Panc1 (cell line): ENCODE results near the gene TAOK3. TPM values are rescaled to one million over a fixed set of nuclear protein-coding genes. Genes with fewer than 3 reads are reported as not detected.

Source experiments
- ATAC-seq: fragments of 200-7000 bp; cut with Tn5 transposase; 2 replicates; pipeline ENCODE4 v1.9.1; 2020; ENCODE audit warnings: mild to moderate bottlenecking, moderate library complexity
- BruUV-seq: library from RNA; stranded (reverse); fragments of 400-500 nt; replicated peaks from 2 replicates; lab custom pipeline; 2021; lab: Mats Ljungman, UMichigan
- CTCF ChIA-PET: fragments of 300-600 bp; sonication (Branson Sonifier 250); formaldehyde crosslinking; loops from one replicate; lab custom pipeline; 2022; ENCODE audit warnings: antibody characterized with exemption; lab: Charles Lee
- POLR2A ChIA-PET: fragments of 300-600 bp; sonication (Branson Sonifier 250); formaldehyde crosslinking; loops from one replicate; lab custom pipeline; 2022; ENCODE audit warnings: antibody characterized with exemption; lab: Charles Lee
- DNase-seq: peaks from one replicate; pipeline ENCODE4 v3.0.0-alpha.2; 2010; ENCODE audit warnings: low read depth, low spot score
- H3K27ac ChIP-seq: 2 replicates; pipeline ENCODE4 v1.5.1; 2011; ENCODE audit warnings: mild to moderate bottlenecking, low read length, inconsistent platforms
- H3K27me3 ChIP-seq: fragments of 200-500 bp; sonication (Bioruptor generic); 2 replicates; pipeline ENCODE4 v1.6.0; 2014; ENCODE audit warnings: low read length, inconsistent platforms; ENCODE audit not compliant: control insufficient read depth, insufficient read depth
- H3K36me3 ChIP-seq: fragments of 200-500 bp; sonication (Bioruptor generic); 2 replicates; pipeline ENCODE4 v1.5.1; 2014; ENCODE audit warnings: inconsistent platforms, mild to moderate bottlenecking, low read length, moderate library complexity; ENCODE audit not compliant: control insufficient read depth, insufficient read depth
- H3K4me1 ChIP-seq: 2 replicates; pipeline ENCODE4 v1.5.1; 2011; ENCODE audit warnings: inconsistent platforms, mild to moderate bottlenecking, low read length, moderate library complexity; ENCODE audit not compliant: control insufficient read depth, insufficient read depth
- H3K4me3 ChIP-seq, 2 experiments: 2 replicates each; pipeline ENCODE4 v1.5.1; 2011 to 2012; ENCODE audit warnings: low read depth in 2 of 2, low read length in 2 of 2, mild to moderate bottlenecking in 2 of 2, inconsistent platforms in 1 of 2, moderate library complexity in 1 of 2
- H3K9me3 ChIP-seq: fragments of 200-500 bp; sonication (Bioruptor generic); 2 replicates; pipeline ENCODE4 v1.5.1; 2014; ENCODE audit warnings: low read depth, mild to moderate bottlenecking, inconsistent platforms, low read length, moderate library complexity; ENCODE audit not compliant: control insufficient read depth, insufficient read depth
- CTCF ChIP-seq: fragments of 450-650 bp; IDR thresholded peaks from 2 replicates; pipeline ENCODE4 v1.5.1; 2017; ENCODE audit warnings: mild to moderate bottlenecking
- POLR2AphosphoS5 ChIP-seq: IDR thresholded peaks from 2 replicates; pipeline ENCODE4 v1.6.1; 2012; ENCODE audit warnings: mild to moderate bottlenecking, low read depth, low read length, moderate library complexity
- REST ChIP-seq, 2 experiments: IDR thresholded peaks; 2 replicates each; pipeline ENCODE4 v1.6.1; 2011 to 2012; ENCODE audit warnings: low read depth in 2 of 2, control low read depth in 1 of 2, low read length in 1 of 2, mild to moderate bottlenecking in 1 of 2, moderate library complexity in 1 of 2; ENCODE audit not compliant: insufficient read depth in 1 of 2
- SIN3A ChIP-seq: IDR thresholded peaks from 2 replicates; pipeline ENCODE4 v1.6.1; 2012; ENCODE audit warnings: low read depth, mild to moderate bottlenecking, low read length, moderate library complexity, borderline replicate concordance; ENCODE audit not compliant: insufficient read depth
- TCF7L2 ChIP-seq: IDR thresholded peaks from 2 replicates; pipeline ENCODE4 v1.6.1; 2011; ENCODE audit warnings: mild to moderate bottlenecking, low read depth, low read length, inconsistent platforms
- in situ Hi-C: cut with HindIII; loops from 2 replicates; pipeline ENCODE4 v1.10.0; 2016; ENCODE audit warnings: low sequenced_read_pairs, low pct_unique_long_range_greater_than_20kb
- intact Hi-C: fragments of 100-400 bp; cut with micrococcal nuclease; formaldehyde crosslinking; loops from one replicate; pipeline ENCODE4 v1.10.0; 2022; ENCODE audit not compliant: unreplicated experiment
- total RNA-seq: library from RNA; stranded (reverse); gene quantifications from one replicate; pipeline ENCODE4 v1.2.1, GENCODE V29; 2021; ENCODE audit not compliant: unreplicated experiment

Gene TAOK3
- total RNA-seq, 1 experiment from 2014 or later: 30.5 TPM

GRCh38 chr12:118358612-118359540 is 13.8 kb downstream of the TAOK3 start:
- ChIA-PET POLR2A (interaction anchor here (0.5 to 1.2 kb wide), 2 partner anchors 14 kb away, joined by 4 read pairs; partner anchors contain the start of gene TAOK3), CTCF (interaction anchor here (0.6 kb wide), 1 partner anchor 109 kb away, joined by 3 read pairs; no protein-coding TSS in a partner anchor)
- DNase-seq: no peak
- peaks cover 43% of the 10 kb centered on the region for H3K4me1 ChIP-seq
- BruUV-seq: no TSS peak
- intact Hi-C loops (no loop called here), in situ Hi-C loops (no loop called here)
- H3K36me3 ChIP-seq: no peaks in the 10 kb centered on the region
- ATAC-seq: no peak
- TF ChIP-seq TCF7L2 (no peak), CTCF (no peak), POLR2AphosphoS5 (no peak), SIN3A (no peak), REST (IDR thresholded peaks at IDR 0.05; ENCODE audit: insufficient read depth in 1 of 2, low read depth in 2 of 2, low read length in 1 of 2) (no peak)
- H3K4me3 ChIP-seq: peak overlapping the region; percentile 11 to 33; a peak in 2 of 4 replicates
- H3K27ac ChIP-seq: peak overlapping the region; percentile 89
- H3K27me3 ChIP-seq: no peaks in the 10 kb centered on the region
- H3K9me3 ChIP-seq: no peaks in the 10 kb centered on the region

GRCh38 chr12:118358008-118358359 is 14.7 kb downstream of the TAOK3 start:
- TF ChIP-seq TCF7L2 (no peak), REST (IDR thresholded peaks at IDR 0.05; ENCODE audit: insufficient read depth in 1 of 2, low read depth in 2 of 2, low read length in 1 of 2) (no peak), SIN3A (no peak), POLR2AphosphoS5 (no peak), CTCF (no peak)
- H3K4me1 ChIP-seq: peaks cover 43% of the 10 kb centered on the region
- POLR2A ChIA-PET: interaction anchor here (1.2 kb wide), 1 partner anchor 15 kb away, joined by 4 read pairs; the partner anchor contains the start of gene TAOK3
- intact Hi-C loops (no loop called here), in situ Hi-C loops (no loop called here)
- no peaks in the 10 kb centered on the region for H3K9me3 ChIP-seq
- no peak for ATAC-seq
- no peak for DNase-seq
- no peak overlapping the region for H3K4me3 ChIP-seq
- no peaks in the 10 kb centered on the region for H3K27me3 ChIP-seq
- CTCF ChIA-PET: interaction anchor here (0.6 kb wide), 1 partner anchor 925 kb away, joined by 6 read pairs; no protein-coding TSS in a partner anchor
- no peaks in the 10 kb centered on the region for H3K36me3 ChIP-seq
- H3K27ac ChIP-seq: peak overlapping the region; percentile 89; the same call in 1 of the 2 replicates
- no TSS peak for BruUV-seq
